GM18507 (cell line): ENCODE results near the gene PRPH.
"Not testable (repeated sequence)": the region's sequence is repeated elsewhere in the genome, so short reads cannot be mapped to it uniquely, and the experiment has no call there.

Experiments
- DNase-seq: peaks from one replicate; pipeline ENCODE4 v3.0.0; 2011; ENCODE audit warnings: low read depth; ENCODE audit not compliant: insufficient read length; ENCODE audit errors: extremely low spot score
- FAIRE-seq: peaks from 2 replicates; lab custom pipeline; 2011; peaks lifted over from hg19 to GRCh38; lab: Jason Lieb, UNC

Gene PRPH

DNA sequence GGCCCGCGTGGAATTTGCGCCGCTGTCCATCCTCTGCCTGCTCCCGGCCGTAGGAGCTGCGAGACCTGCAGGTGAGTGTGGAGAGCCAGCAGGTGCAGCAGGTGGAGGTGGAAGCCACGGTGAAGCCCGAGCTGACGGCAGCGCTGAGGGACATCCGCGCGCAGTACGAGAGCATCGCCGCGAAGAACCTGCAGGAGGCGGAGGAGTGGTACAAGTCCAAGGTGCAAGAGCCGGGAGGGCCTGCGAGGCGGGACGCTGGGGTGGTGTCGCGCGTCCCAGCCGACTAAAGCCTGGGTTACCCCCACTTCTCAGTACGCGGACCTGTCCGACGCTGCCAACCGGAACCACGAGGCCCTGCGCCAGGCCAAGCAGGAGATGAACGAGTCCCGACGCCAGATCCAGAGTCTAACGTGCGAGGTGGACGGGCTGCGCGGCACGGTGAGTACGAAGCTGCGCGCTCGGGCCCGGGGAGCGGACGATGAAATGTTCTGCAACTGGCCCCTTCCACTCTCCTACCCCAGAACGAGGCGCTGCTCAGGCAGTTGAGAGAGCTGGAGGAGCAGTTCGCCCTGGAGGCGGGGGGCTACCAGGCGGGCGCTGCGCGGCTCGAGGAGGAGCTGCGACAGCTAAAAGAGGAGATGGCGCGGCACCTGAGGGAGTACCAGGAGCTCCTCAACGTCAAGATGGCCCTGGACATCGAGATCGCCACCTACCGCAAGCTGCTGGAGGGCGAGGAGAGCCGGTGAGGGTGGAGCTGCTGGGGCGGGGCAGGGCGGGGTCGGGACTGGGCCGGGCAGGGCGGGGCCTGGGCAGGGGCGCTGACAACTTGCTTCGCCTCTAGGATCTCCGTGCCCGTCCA, 2.1 kb downstream of the PRPH start:
- DNase-seq (no peak), FAIRE-seq (no peak)

DNA sequence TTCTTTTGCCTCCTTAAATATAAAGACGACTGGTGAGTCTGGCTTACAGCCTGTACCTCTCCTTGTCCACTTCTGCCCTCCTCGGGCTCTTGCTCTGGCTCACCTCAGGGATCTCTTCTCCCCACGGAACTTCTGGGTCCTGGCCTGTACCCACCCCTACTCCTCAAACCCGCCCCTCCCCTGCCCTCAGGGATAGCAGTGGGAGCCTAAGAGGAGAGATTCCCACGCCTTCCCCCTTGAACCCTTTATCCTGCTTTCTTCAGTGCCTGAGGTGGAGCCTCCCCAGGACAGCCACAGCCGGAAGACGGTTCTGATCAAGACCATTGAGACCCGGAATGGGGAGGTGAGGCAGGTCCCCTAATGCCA, 2.7 kb downstream of the PRPH start:
- FAIRE-seq (no peak), DNase-seq (no peak)

DNA sequence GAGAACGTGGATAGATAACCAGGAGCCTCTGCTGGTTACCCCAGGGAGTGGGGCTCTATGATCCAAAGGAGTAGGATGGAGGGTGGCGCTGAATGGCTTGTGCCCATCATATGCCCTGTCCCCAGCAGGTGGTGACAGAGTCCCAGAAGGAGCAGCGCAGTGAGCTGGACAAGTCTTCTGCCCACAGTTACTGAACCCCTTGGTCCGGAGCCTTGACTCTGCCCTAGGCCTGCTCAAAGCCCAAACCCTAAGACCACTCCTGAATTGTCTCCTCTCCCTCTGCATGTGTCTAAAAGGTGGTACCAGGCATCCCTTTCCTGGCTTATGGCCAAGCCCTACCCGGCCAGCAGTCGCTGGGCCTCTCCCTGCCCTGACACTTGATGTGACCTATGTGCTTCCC, 3.2 kb downstream of the PRPH start:
- no peak for FAIRE-seq
- no peak for DNase-seq

DNA sequence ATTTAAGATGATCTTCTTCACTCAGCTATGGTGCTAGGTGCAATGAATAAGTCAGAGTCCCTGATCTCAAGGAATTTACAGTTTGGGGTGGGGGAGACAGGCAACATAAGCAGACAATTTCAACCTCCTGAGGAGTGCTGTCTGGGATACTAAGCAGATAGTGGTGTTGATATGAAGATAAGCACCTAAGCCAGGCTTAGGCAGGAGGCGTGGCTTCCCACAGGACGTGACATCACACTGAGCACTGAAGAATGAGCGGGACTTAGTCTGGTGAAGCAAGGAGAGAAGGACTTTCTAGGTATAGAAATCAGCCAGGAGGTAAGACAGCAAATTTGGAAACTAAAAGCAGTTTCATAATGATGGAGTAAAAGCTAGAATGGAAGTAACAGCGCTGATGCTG, 6.8 kb downstream of the PRPH start:
- DNase-seq (no peak), FAIRE-seq (no peak)

DNA sequence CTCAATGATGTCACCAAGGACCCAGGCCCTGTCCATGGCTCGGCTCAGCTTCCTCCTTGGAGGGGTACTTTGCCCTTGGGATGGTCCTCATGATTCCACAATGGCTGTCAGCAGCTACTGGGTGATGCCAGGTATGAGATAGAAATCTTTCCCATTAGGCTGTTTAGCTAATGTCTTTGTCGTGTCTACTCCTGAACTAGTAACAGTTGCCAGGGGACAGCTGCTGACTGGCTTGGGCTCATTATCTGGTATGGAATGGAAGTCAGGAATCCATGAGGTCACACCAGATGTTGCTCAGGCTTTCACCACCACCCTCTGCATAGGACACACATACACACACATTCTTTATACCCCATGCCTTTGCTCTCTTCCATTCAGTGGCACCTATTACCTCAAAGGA, 9.2 kb downstream of the PRPH start:
- DNase-seq (no peak), FAIRE-seq (no peak)

DNA sequence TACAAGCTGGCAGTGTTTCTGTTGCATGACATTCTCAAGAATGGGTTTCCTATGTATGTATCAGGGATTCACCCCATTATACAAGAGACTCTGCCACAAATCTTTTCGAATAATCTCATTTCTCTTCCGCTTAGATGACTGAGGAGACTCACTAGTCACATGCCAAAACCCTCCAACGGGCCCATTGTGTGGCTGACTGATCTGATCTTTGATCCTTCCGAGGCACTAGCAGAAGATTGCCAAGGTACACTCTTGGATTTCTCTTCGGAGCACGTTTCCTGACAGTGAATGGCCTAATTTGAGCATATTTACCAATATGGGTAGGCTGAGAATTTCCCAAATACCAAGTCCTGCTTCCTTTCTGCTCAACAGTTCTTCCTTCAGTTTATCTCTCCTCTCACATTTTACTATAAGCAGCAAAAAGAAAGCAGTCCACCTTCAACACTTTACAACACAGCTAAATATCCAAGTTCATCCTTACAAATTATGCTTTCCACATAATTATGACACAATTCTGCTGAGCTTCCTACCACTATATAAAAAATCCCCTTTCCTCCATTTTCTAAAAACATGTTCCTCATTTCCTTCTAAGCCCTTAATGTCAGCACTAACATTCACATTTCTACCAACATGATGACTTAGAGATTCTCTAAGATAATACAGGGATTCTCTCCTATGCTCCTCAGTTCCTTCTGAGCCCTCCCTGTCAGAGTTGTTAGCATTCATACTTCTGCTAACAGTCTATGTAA, 11.0 kb downstream of the PRPH start:
- FAIRE-seq (no peak), DNase-seq (no peak)

DNA sequence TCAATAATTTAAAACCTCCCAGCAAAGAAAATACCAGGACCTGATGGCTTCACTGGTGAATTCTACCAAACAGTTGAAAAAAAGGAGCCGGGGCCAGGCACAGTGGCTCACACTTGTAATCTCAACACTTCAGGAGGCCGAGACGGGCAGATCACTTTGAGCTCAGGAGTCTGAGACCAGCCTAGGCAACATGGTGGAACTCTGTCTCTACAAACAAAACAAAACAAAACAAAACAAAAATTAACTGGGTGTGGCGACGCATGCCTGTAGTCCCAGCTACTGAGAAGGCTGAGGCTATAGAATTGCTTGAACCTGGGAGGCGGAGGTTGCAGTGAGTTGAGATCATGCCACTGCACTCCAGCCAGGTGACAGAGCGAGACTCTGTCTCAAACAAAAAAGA, 14.4 kb downstream of the PRPH start:
- DNase-seq (no peak), FAIRE-seq (no peak)

DNA sequence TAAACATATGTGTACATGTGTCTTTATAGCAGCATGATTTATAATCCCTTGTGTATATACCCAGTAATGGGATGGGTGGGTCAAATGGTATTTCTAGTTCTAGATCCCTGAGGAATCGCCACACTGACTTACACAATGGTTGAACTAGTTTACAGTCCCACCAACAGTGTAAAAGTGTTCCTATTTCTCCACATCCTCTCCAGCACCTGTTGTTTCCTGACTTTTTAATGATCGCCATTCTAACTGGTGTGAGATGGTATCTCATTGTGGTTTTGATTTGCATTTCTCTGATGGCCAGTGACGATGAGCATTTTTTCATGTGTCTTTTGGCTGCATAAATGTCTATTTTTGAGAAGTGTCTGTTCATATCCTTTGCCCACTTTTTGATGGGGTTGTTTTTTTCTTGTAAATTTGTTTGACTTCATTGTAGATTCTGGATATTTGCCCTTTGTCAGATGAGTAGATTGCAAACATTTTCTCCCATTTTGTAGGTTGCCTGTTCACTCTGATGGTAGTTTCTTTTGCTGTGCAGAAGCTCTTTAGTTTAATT, 15.6 kb downstream of the PRPH start:
- not testable (repeated sequence) for DNase-seq, FAIRE-seq

DNA sequence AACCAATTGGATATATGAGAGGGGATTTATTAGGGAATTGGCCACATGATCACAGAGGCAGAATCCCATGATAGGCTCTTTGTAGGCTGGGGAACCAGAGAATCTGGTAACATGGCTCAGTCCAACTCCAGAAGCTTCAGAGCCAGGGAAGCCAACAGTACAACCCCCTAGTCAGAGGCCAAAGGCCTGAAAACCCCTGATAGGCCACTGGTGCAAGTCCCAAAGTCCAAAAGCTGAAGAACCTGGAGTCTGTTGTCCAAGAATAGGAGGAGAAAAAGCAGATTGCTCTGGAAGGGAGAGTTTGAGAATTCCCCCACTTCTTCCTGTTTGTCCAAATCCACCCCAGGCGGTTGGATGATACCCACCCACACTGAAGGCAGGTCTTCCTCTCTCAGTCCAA, 19.9 kb downstream of the PRPH start:
- FAIRE-seq (no peak), DNase-seq (no peak)

DNA sequence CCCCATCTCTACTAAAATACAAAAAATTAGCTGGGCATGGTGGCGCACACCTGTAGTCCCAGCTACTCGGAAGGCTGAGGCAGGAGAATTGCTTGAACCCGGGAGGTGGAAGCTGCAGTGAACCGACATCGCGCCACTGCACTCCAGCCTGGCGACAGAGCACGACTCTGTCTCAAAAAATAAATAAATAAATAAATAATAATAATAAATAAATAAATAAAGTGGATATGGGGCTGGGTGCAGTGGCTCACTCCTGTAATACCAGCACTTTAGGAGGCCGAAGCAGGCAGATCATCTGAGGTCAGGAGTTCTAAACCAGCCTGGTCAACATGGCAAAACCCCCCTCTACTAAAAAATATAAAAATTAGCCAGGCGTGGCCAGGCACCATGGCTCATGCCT, 22.2 kb downstream of the PRPH start:
- not testable (repeated sequence) for FAIRE-seq, DNase-seq

DNA sequence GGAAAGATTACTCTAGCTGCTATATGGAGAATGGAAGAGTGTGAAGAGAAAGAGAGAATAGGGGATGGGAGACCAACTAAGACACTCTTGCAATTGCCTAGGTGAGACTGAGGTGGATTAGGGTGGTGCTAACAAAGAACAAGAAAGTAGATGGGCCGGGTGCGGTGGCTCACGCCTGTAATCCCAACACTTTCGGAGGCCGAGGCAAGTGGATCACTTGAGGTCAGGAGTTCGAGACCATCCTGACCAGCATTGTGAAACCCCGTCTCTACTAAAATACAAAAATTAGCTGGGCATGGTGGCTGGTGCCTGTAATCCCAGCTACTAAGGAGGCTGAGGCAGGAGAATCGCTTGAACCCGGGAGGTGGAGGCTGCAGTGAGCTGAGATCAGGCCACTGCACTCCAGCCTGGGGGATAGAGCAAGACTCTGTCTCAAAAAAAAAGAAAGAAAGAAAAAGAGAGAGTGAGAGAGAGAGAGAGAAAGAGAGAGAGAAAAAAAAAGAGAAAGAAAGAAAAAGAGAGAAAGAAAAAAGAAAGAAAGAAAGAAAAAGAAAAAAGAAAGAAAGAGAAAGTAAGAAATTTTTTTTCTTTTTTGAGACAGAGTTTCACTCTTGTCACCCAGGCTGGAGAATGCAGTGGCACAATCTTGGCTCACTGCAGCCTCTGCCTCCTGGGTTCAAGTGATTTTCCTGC, 25.6 kb downstream of the PRPH start:
- DNase-seq, FAIRE-seq: not testable (repeated sequence)

DNA sequence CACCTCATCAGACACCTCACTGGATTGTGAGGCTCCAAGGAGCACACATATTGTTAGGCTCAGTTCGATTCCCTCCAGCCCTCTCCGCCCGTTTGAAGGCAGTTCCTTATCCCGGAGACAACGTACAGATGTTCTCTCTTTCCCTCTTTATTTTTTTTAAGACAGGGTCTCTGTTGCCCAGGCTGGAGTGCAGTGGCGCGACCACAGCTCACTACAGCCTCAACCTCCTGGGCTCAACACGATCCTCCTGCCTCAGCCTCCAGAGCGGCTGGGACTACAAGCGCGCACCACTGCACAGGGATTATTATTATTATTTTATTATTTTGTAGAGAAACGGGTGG, 27.4 kb downstream of the PRPH start:
- FAIRE-seq = no peak
- no peak for DNase-seq

DNA sequence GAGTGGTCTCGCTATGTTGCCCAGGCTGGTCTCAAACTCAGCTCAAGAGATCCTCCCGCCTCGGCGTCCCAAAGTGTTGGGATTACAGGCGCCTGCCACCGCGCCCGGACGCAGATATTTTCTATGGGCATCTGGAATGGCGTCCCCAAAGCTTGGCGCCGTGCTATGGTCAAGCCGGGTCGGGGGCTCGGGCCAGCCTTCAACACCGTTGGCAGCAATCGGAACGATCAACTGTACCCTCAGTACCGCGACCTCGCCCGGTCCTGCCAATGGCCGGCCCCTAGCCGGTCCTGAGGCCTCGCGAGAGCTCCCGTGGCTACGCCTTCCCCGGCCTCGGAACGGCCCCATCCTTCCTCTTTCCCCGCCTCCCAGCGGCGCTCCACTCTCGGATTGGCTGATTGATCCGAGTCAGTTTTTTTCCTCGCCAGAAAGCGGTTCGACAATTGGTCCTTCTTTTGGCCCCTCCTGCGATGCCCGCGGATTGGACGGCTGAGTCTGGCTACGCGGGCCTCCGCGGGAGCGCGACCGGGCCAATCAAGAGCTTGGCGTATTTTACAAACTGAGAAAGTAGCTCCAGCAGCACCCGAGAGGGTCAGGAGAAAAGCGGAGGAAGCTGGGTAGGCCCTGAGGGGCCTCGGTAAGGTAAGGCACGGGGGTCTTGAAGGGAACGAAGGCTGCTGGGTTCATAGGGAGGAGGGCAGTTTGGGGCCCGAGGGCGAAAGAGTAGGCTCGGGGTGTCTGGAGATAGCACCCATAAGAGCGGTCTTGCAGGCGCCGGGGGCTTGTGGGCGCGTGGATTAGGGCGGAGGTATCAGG, 28.0 kb downstream of the PRPH start, which contains the start of gene TROAP:
Gene TROAP (plus strand): TSS at position 548 of the 816 bp plus-strand sequence. CDS start 354 bp downstream, outside the sequence.
- DNase-seq (peak; percentile 98), FAIRE-seq (peak; percentile 98)

DNA sequence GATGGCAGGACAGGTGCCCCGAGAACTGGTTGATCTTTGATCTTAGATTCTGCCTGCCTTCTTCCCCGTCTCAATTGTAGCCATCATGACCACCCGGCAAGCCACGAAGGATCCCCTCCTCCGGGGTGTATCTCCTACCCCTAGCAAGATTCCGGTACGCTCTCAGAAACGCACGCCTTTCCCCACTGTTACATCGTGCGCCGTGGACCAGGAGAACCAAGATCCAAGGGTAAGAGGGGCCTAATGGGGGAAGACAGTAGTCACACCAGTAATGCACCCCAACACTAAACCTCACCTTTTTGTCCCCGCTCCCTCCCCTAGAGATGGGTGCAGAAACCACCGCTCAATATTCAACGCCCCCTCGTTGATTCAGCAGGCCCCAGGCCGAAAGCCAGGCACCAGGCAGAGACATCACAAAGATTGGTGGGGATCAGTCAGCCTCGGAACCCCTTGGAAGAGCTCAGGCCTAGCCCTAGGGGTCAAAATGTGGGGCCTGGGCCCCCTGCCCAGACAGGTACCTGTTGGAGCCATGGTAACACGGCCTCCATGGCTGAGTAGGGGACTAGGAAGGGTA, 28.7 kb downstream of the PRPH start:
- DNase-seq = no peak
- no peak for FAIRE-seq

DNA sequence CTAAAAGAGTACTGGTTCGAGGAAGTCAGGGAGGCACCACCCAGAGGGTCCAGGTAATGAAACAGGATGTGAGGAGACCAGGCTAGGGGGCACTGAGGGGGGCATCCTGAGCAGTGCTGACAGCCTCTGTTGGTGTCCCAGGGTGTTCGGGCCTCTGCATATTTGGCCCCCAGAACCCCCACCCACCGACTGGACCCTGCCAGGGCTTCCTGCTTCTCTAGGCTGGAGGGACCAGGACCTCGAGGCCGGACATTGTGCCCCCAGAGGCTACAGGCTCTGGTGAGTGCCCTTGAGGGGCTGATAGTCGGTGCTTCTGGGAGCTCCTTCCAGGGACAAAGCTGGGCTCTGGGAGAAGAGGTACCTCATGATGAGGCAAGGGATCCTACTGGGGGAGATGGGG, 30.7 kb downstream of the PRPH start:
- FAIRE-seq (no peak), DNase-seq (no peak)

DNA sequence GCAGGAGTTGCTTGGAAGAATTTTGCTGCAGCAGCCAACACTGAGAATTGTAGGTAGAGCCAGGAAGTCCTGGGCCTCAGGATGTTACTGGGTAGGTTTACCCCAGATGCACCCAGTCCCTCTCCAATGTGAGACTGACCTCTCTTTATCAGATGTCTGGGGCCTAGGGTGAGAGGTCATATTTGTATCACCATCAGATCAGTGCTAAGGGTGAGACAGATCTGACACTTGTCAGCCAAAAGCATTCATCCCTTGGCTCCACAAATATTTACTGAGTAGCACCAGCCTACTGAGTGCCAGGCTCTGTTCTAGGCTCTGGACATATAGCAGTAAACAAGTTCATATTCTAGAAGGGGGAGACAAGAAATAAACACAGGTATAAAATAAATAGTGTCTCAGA, 32.4 kb downstream of the PRPH start:
- DNase-seq (no peak), FAIRE-seq (no peak)

DNA sequence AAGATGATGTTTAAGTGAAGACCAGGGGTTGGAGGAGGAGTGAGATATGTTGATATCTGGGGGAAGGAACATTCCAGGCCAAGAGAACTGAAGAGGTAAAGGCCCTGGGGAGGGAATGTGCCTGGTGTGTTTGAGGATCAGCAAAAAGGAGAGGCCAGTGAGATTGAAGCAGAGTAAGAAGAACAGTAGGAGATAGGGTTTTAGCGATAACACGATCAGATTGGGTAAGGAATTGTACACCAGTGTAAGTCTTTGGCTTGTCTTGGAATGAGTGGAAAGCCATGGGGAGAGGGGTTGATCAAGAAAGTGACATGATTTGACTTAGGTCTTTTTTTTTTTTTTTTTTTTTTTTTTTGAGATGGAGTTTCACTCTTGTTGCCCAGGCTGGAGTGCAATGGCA, 32.9 kb downstream of the PRPH start:
- FAIRE-seq = no peak
- no peak for DNase-seq

DNA sequence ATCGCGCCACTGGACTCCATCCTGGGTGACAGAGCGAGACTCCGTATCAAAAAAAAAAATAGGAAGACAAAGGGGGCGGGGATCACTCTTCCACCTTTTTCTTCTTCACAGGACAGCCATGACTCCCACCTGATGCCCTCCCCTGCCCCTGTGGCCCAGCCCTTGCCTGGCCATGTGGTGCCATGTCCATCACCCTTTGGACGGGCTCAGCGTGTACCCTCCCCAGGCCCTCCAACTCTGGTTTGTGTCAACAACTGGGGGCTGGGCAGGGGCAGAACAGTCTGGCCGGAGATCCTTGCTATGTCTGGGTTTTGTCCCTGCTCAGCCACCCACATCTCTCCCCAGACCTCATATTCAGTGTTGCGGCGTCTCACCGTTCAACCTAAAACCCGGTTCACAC, 33.9 kb downstream of the PRPH start:
- FAIRE-seq (no peak), DNase-seq (no peak)

DNA sequence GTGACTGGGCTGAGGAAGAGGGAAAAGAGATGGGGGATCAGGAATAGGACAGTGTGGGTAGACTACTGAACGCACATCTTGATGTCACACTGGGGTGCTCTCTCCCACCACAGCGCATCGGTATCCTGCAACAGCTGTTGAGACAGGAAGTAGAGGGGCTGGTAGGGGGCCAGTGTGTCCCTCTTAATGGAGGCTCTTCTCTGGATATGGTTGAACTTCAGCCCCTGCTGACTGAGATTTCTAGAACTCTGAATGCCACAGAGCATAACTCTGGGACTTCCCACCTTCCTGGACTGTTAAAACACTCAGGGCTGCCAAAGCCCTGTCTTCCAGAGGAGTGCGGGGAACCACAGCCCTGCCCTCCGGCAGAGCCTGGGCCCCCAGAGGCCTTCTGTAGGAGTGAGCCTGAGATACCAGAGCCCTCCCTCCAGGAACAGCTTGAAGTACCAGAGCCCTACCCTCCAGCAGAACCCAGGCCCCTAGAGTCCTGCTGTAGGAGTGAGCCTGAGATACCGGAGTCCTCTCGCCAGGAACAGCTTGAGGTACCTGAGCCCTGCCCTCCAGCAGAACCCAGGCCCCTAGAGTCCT, 35.2 kb downstream of the PRPH start:
- FAIRE-seq (no peak), DNase-seq (no peak)
